ENCODE measurements around the gene CISD2.
"Not testable (repeated sequence)": the region's sequence is repeated elsewhere in the genome, so short reads cannot be mapped to it uniquely, and the experiment has no call there.

CISD2 gene

GRCh38 chr4:102850370-102850769 lies 18.4 kb upstream of the CISD2 start:
- no peak for DNase-seq

- no peak for DNase-seq
Observed at GRCh38 chr4:102858828-102859464, 9.8 kb upstream of the CISD2 start.

- DNase-seq, result no peak
Observed at GRCh38 chr4:102860611-102861324, 8.0 kb upstream of the CISD2 start.

GRCh38 chr4:102862016-102862415 lies 6.8 kb upstream of the CISD2 start:
- no peak for DNase-seq

GRCh38 chr4:102862747-102863146 lies 6.0 kb upstream of the CISD2 start:
- DNase-seq, result no peak

- not testable (repeated sequence) for DNase-seq
Observed at GRCh38 chr4:102865327-102865726, 3.5 kb upstream of the CISD2 start.

GRCh38 chr4:102867278-102868152 lies 1.3 kb upstream of the CISD2 start:
- DNase-seq, result no peak

- DNase-seq, result no peak
Observed at GRCh38 chr4:102868153-102868780, 525 bp upstream of the CISD2 start.

- no peak for DNase-seq
Observed at GRCh38 chr4:102869569-102870197, 891 bp downstream of the CISD2 start.

- DNase-seq, result no peak
Observed at GRCh38 chr4:102871772-102872171, 3.0 kb downstream of the CISD2 start.

- DNase-seq, result not testable (repeated sequence)
Observed at GRCh38 chr4:102877477-102878106, 8.8 kb downstream of the CISD2 start.

- not testable (repeated sequence) for DNase-seq
Observed at GRCh38 chr4:102878349-102878748, 9.6 kb downstream of the CISD2 start.

GRCh38 chr4:102878901-102879300 lies 10.1 kb downstream of the CISD2 start:
- DNase-seq, result no peak

- DNase-seq, result no peak
Observed at GRCh38 chr4:102881343-102881742, 12.6 kb downstream of the CISD2 start.

GRCh38 chr4:102883278-102883677 lies 14.5 kb downstream of the CISD2 start:
- no peak for DNase-seq

GRCh38 chr4:102888570-102888969 lies 19.8 kb downstream of the CISD2 start:
- DNase-seq, result not testable (repeated sequence)

GRCh38 chr4:102889866-102890265 lies 21.1 kb downstream of the CISD2 start:
- not testable (repeated sequence) for DNase-seq

GRCh38 chr4:102896547-102896946 lies 27.8 kb downstream of the CISD2 start:
- DNase-seq, result not testable (repeated sequence)

GRCh38 chr4:102897610-102898009 lies 28.8 kb downstream of the CISD2 start:
- DNase-seq, result not testable (repeated sequence)

GRCh38 chr4:102901804-102902203 lies 33.0 kb downstream of the CISD2 start:
- DNase-seq, result no peak

GRCh38 chr4:102918859-102919258 lies 50.1 kb downstream of the CISD2 start:
- DNase-seq, result no peak

- not testable (repeated sequence) for DNase-seq
Observed at GRCh38 chr4:102919697-102920096, 50.9 kb downstream of the CISD2 start.
